Mesenteric fat pad (tissue), 1 donor: ENCODE data around the gene GHR. TPM values are rescaled to one million over a fixed set of nuclear protein-coding genes. Genes with fewer than 3 reads are reported as not detected.
"Not testable (repeated sequence)": the region's sequence is repeated elsewhere in the genome, so short reads cannot be mapped to it uniquely, and the experiment has no call there.

Experiments
- DNase-seq: peaks from one replicate; pipeline ENCODE4 v3.0.0-alpha.2; 2020; ENCODE audit warnings: low spot score
- total RNA-seq: library from RNA; stranded (reverse); fragmentation: NEBNext Ultra II Directional; extraction: Animal tissue kit (Norgen Biotek cat#: 25700); gene quantifications from one replicate; pipeline ENCODE4 v1.2.1, GENCODE V29; 2021
- donor health status: DM: yes; HTN: yes; CAD: no.

The GHR gene
- total RNA-seq, 1 donor from 2014 or later = 145 TPM

GRCh38 chr5:42640835-42641234, 217.6 kb downstream of the GHR start:
- no peak for DNase-seq

DNA sequence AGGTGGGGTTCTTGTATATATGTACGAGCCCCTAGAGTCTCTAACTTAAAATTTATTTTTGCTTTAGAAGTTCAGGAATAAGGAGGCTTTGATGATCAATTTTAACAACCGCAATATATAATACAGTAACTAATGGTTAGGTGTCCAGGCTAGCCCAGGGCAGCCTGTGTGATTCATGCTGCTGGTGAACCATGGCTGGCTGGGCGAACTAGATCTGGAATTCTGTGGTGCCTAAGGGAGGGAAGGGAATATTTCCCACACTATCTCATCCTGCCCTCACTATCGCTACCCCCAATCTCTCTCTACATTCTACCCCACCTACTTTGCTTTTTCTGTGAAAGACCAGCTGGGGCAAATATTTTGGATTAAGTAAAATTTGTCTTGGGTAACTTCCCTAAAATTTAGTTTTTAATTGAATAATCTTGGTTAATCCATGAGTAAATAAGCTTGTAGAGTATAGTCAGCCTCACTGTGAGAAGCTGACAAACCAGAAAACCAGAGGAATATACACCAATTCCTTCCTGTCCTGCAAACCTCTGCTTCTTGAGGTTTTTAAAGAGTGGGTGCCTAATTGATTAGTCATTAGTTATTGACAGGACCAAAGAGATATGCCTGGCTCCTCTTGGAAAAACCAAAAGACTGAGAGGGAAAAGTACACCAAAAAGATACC, 218.2 kb downstream of the GHR start:
- DNase-seq = no peak

DNA sequence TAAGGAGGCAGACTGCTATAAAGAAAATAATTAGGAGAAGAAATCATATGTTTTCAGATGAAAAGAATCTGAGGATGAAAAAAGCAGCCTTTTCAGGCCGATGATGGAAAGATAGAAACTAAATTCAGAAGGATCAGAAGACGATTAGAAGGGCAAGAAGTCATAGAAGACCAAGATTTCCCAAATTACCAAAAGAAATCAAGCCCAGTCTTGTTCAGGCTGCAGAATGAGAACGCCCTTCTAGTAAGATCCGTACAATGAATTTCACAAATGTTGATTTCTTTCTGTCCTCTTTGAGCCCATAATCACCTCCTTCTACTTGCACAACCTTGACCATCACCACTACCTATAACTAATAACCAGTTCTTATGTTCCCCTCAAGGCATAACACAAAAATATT, 218.8 kb downstream of the GHR start:
- no peak for DNase-seq

DNA sequence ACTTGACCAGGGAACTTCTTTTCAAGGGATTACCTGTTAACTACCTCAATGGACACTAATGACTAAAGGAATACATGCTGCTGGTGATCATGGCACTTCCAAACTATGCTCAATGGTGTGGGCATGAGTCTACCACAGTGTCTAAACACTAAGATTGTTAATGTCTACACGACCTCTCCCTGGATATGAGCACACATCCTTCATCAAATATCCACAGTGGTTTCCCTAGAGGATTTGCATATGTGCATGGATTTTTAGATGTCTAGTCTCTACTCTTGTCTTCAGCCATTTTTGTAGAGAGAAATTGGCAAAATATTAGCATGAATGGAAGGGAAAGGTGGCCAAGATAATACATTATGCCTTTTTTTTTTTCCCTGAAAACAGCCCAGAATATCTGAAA, 220.1 kb downstream of the GHR start:
- DNase-seq = no peak

GRCh38 chr5:42645138-42645537, 221.9 kb downstream of the GHR start:
- no peak for DNase-seq

DNA sequence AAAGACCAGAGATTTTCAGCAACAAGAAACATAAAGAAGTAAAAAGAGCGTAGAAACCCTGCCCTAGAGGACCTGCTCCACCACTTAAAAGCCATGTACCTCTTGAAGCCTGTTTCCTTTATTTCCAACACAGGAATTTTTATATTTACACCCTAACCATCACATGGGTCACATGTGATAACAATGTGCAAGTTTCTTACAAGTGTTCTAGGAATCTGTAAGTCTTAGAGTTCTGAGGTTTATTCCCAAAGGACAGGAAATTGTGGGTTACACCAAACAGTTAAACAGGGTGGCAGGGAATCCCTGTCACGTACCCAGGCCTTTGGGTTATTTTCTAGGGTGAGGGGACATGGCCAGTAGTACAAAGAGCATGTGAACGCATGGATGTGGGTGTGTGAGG, 224.8 kb downstream of the GHR start:
- DNase-seq = no peak

DNA sequence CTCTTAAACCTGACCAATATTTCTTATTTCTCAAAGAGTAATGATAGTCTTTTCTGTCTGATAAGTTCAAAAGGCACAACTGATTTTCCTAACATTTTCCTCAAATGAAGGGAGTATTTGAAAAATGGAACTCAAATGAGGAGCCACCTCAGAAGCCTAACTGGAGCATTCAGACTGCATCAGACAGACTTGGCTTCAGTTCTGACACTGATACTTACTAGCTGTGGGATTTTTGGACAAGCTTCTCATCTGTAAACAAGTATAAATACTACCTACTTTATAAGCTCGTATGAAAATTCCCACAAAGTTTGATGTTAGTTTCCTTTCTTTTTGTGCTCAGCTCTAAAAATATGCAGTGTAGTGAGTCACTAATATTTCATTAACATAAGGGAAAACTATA, 225.7 kb downstream of the GHR start:
- DNase-seq = no peak

DNA sequence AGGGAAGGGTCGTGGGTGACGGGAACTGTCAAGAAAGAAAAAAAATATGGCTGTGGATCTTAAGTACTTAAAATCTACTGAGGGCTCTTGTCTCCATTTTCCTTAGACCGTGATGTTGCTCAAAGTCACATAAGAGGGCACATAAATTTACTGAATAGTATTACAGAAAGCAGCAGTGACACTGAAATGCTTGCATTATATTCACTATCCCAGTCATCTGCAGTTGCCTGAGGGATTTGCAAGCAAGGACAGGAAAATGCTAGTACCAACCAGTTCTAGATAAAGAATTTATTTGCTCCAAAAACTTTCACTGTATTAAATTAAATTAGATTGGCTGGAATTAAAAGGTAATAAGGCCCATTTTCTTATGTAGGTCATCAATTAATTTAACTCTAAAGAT, 226.8 kb downstream of the GHR start:
- no peak for DNase-seq

DNA sequence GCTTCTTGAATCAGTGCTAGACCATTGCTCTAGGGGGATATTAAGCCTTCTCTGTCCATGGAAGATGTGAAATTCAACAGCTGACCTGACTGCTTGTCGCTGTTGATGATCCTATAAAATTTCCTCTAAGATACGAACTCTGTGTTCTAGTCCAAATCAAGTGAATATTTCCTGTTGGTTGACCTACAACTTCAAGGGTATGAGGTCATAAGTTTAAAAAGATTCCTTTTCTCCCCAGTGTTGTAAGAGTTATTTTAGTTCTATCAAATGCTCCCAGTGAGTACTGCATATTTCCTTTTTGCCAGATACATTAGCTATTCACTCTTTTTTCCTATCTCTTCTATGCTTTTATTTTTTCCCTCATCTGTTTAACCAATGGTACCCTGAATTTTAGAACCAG, 230.5 kb downstream of the GHR start:
- DNase-seq = no peak

DNA sequence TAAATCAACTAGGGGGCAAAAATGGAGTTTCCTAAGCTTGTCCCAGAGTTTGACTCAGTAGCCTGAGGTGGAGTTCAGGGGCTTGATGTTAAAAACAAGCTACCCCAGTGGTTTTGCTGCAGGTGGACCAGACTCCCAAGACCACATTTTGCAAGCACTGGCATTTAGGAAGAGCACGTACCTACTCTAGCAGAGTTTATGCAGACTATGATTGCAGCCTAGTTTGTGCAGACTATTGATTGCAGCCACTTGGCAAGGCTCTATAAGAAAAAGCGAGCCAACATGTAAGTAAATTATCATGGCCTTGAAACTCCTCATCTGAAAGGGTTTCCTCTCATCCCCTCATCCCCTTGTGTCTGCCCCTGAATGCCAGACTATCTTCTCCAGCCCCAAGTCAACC, 231.4 kb downstream of the GHR start:
- DNase-seq = no peak

DNA sequence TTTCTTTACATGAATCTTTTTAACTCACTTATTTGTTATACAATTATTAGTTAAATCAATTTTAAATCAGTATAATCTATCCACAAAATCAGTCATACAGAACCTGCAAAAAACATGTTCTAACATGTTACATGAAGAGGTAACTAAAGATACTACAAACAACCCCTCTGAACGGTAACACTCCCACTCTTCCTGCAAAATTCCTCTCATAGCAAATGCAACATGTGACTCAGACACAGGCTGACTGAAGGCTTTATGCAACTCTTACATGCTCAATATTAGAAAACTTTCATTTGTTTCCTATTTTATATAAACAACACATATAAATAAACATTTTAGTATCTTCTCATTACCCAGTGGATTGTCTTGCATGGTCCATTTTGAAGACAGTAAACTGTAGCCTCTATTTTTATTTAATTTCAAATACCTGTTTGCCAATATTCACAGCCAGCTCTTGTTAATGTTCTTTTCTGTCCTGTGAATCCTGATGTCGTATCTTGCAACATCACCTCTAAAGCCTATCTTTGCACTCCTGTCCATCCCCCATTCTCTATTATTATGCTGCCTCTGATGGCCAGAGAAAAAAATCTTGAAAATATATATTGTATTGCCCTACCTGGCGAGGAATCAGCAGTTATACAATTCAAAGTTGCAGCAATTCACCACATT, 232.9 kb downstream of the GHR start:
- DNase-seq = no peak

GRCh38 chr5:42656651-42657015, 233.4 kb downstream of the GHR start:
- no peak for DNase-seq

- not testable (repeated sequence) for DNase-seq
Measured at GRCh38 chr5:42659869-42660268, 236.6 kb downstream of the GHR start.

- DNase-seq = no peak
Measured at GRCh38 chr5:42665857-42666256, 242.6 kb downstream of the GHR start.

DNA sequence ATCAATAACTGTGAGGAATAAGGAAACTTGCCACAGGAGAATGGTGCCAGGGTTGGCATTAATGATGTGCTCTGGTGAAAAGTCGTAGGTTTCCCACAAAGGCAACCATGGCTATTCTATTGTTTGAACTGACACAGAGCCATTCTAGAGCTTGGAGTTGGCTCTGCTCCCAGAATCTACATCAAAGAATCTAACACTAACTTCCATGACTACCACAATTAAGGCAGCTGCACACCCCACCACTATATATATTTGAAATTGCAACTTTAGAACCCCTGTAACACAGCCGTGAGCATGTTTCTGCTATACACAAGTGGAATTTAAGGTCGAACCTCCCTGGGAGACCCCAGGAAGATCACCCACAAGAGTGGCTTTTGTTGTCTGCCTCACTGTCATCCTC, 243.6 kb downstream of the GHR start:
- DNase-seq = no peak

DNA sequence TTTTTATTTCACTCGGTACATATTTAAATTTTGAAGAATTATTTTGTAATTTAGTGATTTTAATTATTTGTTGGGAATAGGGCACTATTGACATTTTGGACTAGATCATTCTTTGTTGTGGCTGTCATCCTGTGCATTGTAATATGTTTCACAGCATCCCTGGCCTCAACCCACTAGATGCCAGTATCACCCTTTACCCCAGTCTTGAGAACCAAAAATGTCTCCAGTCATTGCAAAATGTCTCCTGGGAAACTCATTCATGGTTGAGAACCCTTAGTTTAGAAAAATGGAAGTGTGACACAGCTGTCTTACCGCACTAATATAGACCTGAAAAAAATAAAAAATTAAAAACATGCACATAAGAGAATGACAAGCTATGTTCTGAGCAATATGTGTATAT, 245.0 kb downstream of the GHR start:
- DNase-seq = no peak

DNA sequence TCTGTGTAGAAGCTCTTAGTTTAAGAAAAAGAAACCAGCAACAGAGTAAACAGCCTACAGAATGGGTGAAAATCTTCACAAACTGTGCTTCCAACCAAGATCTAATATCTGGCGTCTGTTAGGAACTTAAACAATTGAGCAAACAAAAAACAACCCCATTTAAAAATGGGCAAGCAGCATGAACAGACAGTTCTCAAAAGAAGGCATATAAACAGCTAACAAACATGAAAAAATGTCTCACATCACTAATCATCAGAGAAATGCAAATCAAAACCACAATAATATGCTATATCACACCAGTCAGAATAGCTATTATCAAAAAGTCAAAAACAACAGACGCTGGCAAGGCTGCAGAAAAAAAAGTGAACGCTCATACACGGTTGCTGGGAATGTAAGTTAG, 249.7 kb downstream of the GHR start:
- DNase-seq = no peak

DNA sequence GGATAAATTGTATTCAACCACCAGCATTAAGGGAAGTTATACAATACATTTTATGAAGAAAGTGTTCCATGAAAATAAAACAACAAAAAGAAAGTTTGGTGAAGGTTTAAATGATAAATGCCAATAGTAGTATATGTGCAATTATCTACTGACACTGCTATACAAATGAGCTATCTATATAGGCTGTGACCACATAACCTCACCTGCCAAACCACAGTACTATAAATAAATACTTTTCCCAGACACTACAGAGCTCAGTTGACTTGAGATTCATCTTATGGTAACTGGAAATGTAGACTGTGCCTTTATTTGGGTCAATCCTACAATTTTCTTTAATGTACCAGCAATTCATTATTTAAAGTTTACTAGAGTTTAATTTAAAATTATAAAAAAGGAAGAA, 252.4 kb downstream of the GHR start:
- no peak for DNase-seq

- DNase-seq = no peak
Measured at GRCh38 chr5:42676362-42676761, 253.1 kb downstream of the GHR start.

- no peak for DNase-seq
Measured at GRCh38 chr5:42677156-42677842, 254.1 kb downstream of the GHR start.

DNA sequence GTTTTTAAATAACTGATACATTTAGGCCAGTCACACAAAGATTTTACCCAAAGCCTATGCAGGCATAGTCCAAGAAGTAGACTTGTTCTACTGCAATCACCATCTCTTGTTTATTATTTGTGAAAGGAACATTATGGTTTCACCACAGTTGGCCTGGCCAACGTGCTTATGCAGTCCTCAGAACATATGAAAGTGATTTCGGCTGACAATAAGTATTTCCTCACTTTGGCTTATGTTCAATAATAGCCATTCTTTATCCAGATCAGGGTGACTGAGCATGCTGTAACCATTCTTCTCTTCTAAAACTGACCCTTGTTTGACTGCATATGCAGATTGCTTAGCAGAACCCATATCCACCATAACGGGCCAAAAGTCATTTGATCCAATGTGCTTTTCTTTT, 256.8 kb downstream of the GHR start:
- DNase-seq = no peak

DNA sequence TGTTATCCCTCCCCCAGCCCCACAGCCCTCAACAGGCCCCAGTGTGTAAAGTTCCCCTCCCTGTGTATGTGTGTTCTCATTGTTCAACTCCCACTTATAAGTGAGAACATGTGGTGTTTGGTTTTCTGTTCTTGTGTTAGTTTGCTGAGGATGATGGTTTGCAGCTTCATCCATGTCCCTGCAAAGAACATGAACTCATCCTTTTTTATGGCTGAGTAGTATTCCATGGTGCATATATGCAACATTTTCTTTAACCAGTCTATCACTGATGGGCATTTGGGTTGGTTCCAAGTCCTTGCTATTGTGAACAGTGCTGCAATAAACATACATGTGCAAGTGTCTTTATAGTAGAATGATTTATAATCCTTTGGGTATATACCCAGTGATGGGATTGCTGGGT, 261.8 kb downstream of the GHR start:
- DNase-seq = not testable (repeated sequence)

- DNase-seq = no peak
Measured at GRCh38 chr5:42689391-42689790, 266.2 kb downstream of the GHR start.
